Measurements from ENCODE around the gene LYSMD2. TPM values are rescaled to one million over a fixed set of nuclear protein-coding genes. Genes with fewer than 3 reads are reported as not detected.
A peak's percentile ranks its signal among the peaks of the same experiment; 100 is the strongest.

The LYSMD2 gene
- total RNA-seq, 3 donors from 2014 or later (not counting 1 experiment from before 2014, with no cell fraction given): 8.1 to 13.6 (median 8.6) TPM

GRCh38 chr15:51751697-51752683 lies 14.5 kb upstream of the LYSMD2 start:
- ATAC-seq (peak; percentile 33 to 65 (median 47)), DNase-seq (peak in 1 of 2 donors; percentile 37)
- no peak for TF ChIP-seq CTCF (IDR thresholded peaks at IDR 0.05)
- Mint-ChIP-seq H3K27ac (no peak overlapping the region), H3K36me3 (no peaks in the 10 kb centered on the region), H3K4me1 (peaks cover 6 to 10% of the 10 kb centered on the region in 2 donors), H3K9me3 (no peaks in the 10 kb centered on the region), H3K27me3 (ENCODE audit: low read depth in 2 of 2) (peaks cover 55 to 64% of the 10 kb centered on the region in 2 donors), H3K4me3 (peak overlapping the region; percentile 82)
- intact Hi-C loops (cut with micrococcal nuclease): no loop called here
- Histone ChIP-seq H3K27me3 (ENCODE audit: control insufficient read depth, insufficient read depth, low read length) (peaks cover 8% of the 10 kb centered on the region), H3K36me3 (ENCODE audit: control insufficient read depth, insufficient read depth, low read length) (no peaks in the 10 kb centered on the region), H3K4me1 (ENCODE audit: control insufficient read depth, insufficient read depth, low read length) (peaks cover 12% of the 10 kb centered on the region), H3K27ac (ENCODE audit: low read length) (no peak overlapping the region), H3K9me3 (ENCODE audit: control insufficient read depth, insufficient read depth, low read length) (no peaks in the 10 kb centered on the region), H3K4me3 (ENCODE audit: low read length) (peak overlapping the region; percentile 30)
- WGBS (ENCODE audit: insufficient coverage): 5% methylated on average over 71 of the region's 71 CpGs

GRCh38 chr15:51750792-51751696 lies 13.6 kb upstream of the LYSMD2 start, which contains the start of gene TMOD2:
Gene TMOD2, plus strand, starts transcription at chr15:51751597. Its CDS starts 14,845 bp downstream, at chr15:51766442.
- DNase-seq (peak in 1 of 2 donors; percentile 69), ATAC-seq (peak; percentile 58 to 76 (median 76))
- peaks cover 8% of the 10 kb centered on the region for H3K27me3 ChIP-seq (ENCODE audit: control insufficient read depth, insufficient read depth, low read length)
- peak within 1 kb of the TSS; percentile 48 for H3K4me3 ChIP-seq (ENCODE audit: low read length)
- peaks cover 12% of the 10 kb centered on the region for H3K4me1 ChIP-seq (ENCODE audit: control insufficient read depth, insufficient read depth, low read length)
- no peak for TF ChIP-seq CTCF (IDR thresholded peaks at IDR 0.05)
- intact Hi-C loops (cut with micrococcal nuclease): no loop called here
- Mint-ChIP-seq H3K4me3 (peak within 1 kb of the TSS; percentile 83), H3K27ac (no peak within 1 kb of the TSS), H3K27me3 (ENCODE audit: low read depth in 2 of 2) (peaks cover 56 to 69% of the 10 kb centered on the region in 2 donors), H3K4me1 (peaks cover 6 to 10% of the 10 kb centered on the region in 2 donors), H3K36me3 (no peaks in the 10 kb centered on the region), H3K9me3 (no peaks in the 10 kb centered on the region)
- WGBS (ENCODE audit: insufficient coverage): 14% methylated on average over 65 of the region's 65 CpGs
- H3K36me3 ChIP-seq (ENCODE audit: control insufficient read depth, insufficient read depth, low read length): no peaks in the 10 kb centered on the region
- H3K9me3 ChIP-seq (ENCODE audit: control insufficient read depth, insufficient read depth, low read length): no peaks in the 10 kb centered on the region
- no peak within 1 kb of the TSS for H3K27ac ChIP-seq (ENCODE audit: low read length)

GRCh38 chr15:51750186-51750585 lies 12.7 kb upstream of the LYSMD2 start:
- Histone ChIP-seq H3K4me1 (ENCODE audit: control insufficient read depth, insufficient read depth, low read length) (peaks cover 12% of the 10 kb centered on the region), H3K27ac (ENCODE audit: low read length) (no peak overlapping the region), H3K9me3 (ENCODE audit: control insufficient read depth, insufficient read depth, low read length) (no peaks in the 10 kb centered on the region), H3K27me3 (ENCODE audit: control insufficient read depth, insufficient read depth, low read length) (peaks cover 10% of the 10 kb centered on the region), H3K36me3 (ENCODE audit: control insufficient read depth, insufficient read depth, low read length) (no peaks in the 10 kb centered on the region), H3K4me3 (ENCODE audit: low read length) (no peak overlapping the region)
- TF ChIP-seq CTCF (IDR thresholded peaks at IDR 0.05): no peak
- H3K27ac Mint-ChIP-seq: no peak overlapping the region
- peaks cover 53 to 73% of the 10 kb centered on the region in 2 donors for H3K27me3 Mint-ChIP-seq (ENCODE audit: low read depth in 2 of 2)
- no peaks in the 10 kb centered on the region for H3K9me3 Mint-ChIP-seq
- H3K4me1 Mint-ChIP-seq: peaks cover 6 to 10% of the 10 kb centered on the region in 2 donors
- intact Hi-C loops (cut with micrococcal nuclease): no loop called here
- no peaks in the 10 kb centered on the region for H3K36me3 Mint-ChIP-seq
- 66% methylated on average over 4 of the region's 4 CpGs for WGBS (ENCODE audit: insufficient coverage)
- DNase-seq (no peak), ATAC-seq (no peak)
- H3K4me3 Mint-ChIP-seq: peak overlapping the region; percentile 83
